GM19351 (cell line): ENCODE data around the gene DCAF12L2.
"Not testable (repeated sequence)": the region's sequence is repeated elsewhere in the genome, so short reads cannot be mapped to it uniquely, and the experiment has no call there.

Experiments
- ATAC-seq: cut with Tn5 transposase; IDR thresholded peaks from one replicate; pipeline ENCODE4 v1.9.1; 2021; ENCODE audit warnings: mild to moderate bottlenecking, moderate library complexity; ENCODE audit not compliant: unreplicated experiment

The DCAF12L2 gene

GRCh38 chrX:126165721-126166461 lies at the start of gene DCAF12L2:
TSS of gene DCAF12L2 (minus strand) at chrX:126166289. CDS start at chrX:126165924, 365 bp downstream.
- ATAC-seq: no peak

DNA sequence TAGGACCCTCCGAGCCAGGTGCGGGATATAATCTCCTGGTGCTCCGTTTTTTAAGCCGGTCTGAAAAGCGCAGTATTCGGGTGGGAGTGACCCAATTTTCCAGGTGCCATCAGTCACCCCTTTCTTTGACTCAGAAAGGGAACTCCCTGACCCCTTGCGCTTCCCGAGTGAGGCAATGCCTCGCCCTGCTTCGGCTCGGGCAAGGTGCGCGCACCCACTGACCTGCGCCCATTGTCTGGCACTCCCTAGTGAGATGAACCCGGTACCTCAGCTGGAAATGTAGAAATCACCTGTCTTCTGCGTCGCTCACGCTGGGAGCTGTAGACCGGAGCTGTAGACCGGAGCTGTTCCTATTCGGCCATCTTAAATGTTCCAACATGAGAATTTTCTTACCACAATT lies 24.8 kb upstream of the DCAF12L2 start:
- not testable (repeated sequence) for ATAC-seq

GRCh38 chrX:126177133-126177840 lies 11.2 kb upstream of the DCAF12L2 start:
- ATAC-seq: no peak

DNA sequence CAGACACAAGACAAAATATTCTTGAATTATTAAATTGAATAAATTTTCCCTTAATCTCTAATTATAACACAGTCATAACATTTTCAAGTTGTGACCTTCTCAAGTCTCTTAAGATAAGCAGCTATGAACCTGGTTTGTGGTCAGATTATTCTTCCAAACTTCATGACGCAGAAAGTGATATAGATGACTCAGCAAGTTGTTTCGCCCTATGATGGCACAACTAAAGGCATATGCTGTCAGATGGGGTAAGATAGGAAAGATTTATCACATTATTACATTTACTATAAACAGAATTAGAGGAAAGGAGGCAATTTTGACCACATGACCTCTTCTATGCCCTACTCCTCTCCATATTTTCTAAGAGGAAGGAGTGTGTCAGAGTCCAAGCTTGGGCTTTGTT lies 4.6 kb upstream of the DCAF12L2 start:
- ATAC-seq: no peak

DNA sequence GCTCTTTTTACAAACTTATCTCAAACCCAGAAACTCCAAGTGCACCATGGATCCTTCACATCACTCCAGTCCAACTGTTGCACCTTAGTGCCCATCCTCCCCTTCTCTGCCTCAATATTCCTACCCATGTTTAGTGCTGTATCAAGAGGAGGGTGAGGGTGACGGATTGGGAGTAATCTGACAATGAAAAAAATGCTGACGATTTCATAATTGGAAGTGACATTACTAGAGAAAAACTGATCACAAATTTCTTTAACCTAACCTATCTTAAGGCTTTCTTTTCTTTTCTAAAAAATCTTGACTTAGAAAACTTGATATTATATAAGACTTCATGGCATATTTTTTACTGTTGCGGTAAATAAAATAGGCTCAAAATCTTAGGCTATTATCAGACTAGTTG lies 1.5 kb upstream of the DCAF12L2 start:
- ATAC-seq: no peak

GRCh38 chrX:126165401-126165720 lies 728 bp downstream of the DCAF12L2 start:
- ATAC-seq: no peak

GRCh38 chrX:126164689-126165400 lies 1.2 kb downstream of the DCAF12L2 start:
- ATAC-seq: no peak

DNA sequence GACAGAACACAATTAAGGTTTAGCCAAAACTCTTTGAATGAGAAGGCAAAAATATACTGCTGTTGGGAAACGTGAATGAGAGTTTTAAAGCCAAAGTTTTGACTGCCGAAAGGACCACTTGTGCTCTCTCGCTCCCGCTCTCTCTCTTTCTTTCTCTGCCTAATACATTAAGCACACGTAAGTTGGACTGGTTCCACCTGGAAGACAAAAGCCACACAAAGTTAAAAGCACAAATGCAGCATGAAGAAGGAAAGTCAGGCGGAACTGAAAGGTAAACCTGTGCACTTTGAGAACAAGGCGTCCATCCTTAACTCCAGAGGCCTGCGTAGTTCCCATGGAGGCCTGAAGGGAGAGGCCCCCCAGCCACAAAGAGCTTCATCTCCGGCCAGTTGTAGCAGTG lies 1.9 kb downstream of the DCAF12L2 start:
- ATAC-seq: no peak

- no peak for ATAC-seq
These were observed 25.1 kb downstream of the DCAF12L2 start for GRCh38 chrX:126141014-126141413.

DNA sequence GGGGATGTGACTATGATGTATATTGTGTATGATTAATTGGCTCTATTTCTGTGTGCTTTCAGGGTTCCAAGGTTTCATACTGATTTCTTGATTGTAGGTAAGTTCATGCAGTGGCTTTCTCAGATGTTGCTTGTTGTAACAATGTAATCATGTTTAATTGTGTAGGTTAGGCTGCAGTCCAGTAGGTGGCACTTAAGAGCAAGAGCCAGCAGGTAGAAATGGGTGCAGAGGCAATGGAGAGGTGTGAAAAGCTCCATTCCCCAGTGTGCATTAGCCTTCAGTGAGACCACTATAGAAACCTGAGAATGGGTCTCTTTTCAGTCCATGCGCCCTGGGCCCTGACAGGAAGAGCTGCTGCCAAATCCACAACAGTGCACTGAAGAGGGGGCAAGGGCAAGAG lies 28.2 kb downstream of the DCAF12L2 start:
- ATAC-seq: peak; percentile 81

- no peak for ATAC-seq
These were observed 41.4 kb downstream of the DCAF12L2 start for GRCh38 chrX:126124721-126125120.
